ENCODE measurements around the gene COMMD1. TPM values are rescaled to one million over a fixed set of nuclear protein-coding genes. Genes with fewer than 3 reads are reported as not detected.

Gene COMMD1
- total and polyA plus RNA-seq, 2 donors (not counting 1 experiment from before 2014, with no cell fraction given), result 38.6 to 49.3 TPM

GRCh38 chr2:62055724-62056336 lies 150.4 kb downstream of the COMMD1 start:
- Histone ChIP-seq H2AFZ (ENCODE audit: low read length) (no peak overlapping the region), H3K27me3 (ENCODE audit: control insufficient read depth, insufficient read depth, low read length) (no peaks in the 10 kb centered on the region), H3K36me3 (ENCODE audit: control insufficient read depth, insufficient read depth, low read length) (no peaks in the 10 kb centered on the region), H3K27ac (ENCODE audit: insufficient read depth, low read length) (no peak overlapping the region), H4K20me1 (ENCODE audit: control insufficient read depth, extremely low read depth, insufficient read depth, low read length) (no peaks in the 10 kb centered on the region), H3K4me1 (ENCODE audit: control insufficient read depth, extremely low read depth, insufficient read depth, low read length) (no peaks in the 10 kb centered on the region), H3K9me3 (ENCODE audit: control insufficient read depth, insufficient read depth, low read depth, low read length) (no peaks in the 10 kb centered on the region), H3K4me2 (ENCODE audit: extremely low read depth, insufficient read depth, low read length) (no peak overlapping the region), H3K79me2 (ENCODE audit: control insufficient read depth, insufficient read depth, low read length) (no peaks in the 10 kb centered on the region), H3K4me3 (replicated peaks in 1 of 4; ENCODE audit: control extremely low read depth in 1 of 4, insufficient read depth in 1 of 4, low read depth in 3 of 4, low read length in 4 of 4) (no peak overlapping the region), H3K9ac (ENCODE audit: insufficient read depth, low read length) (no peak overlapping the region)
- no peak for DNase-seq (ENCODE audit: low read depth in 2 of 2)
- TF ChIP-seq, protein P1, sequence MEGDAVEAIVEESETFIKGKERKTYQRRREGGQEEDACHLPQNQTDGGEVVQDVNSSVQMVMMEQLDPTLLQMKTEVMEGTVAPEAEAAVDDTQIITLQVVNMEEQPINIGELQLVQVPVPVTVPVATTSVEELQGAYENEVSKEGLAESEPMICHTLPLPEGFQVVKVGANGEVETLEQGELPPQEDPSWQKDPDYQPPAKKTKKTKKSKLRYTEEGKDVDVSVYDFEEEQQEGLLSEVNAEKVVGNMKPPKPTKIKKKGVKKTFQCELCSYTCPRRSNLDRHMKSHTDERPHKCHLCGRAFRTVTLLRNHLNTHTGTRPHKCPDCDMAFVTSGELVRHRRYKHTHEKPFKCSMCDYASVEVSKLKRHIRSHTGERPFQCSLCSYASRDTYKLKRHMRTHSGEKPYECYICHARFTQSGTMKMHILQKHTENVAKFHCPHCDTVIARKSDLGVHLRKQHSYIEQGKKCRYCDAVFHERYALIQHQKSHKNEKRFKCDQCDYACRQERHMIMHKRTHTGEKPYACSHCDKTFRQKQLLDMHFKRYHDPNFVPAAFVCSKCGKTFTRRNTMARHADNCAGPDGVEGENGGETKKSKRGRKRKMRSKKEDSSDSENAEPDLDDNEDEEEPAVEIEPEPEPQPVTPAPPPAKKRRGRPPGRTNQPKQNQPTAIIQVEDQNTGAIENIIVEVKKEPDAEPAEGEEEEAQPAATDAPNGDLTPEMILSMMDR (conservative IDR thresholded peaks at IDR 0.05 in 1 of 2, IDR thresholded peaks at IDR 0.05 in 1 of 2; ENCODE audit: low read depth in 1 of 2, low read length in 2 of 2), result no peak
- TF ChIP-seq EZH2 (IDR thresholded peaks at IDR 0.05; ENCODE audit: low read length, missing control alignments), result no peak

DNA sequence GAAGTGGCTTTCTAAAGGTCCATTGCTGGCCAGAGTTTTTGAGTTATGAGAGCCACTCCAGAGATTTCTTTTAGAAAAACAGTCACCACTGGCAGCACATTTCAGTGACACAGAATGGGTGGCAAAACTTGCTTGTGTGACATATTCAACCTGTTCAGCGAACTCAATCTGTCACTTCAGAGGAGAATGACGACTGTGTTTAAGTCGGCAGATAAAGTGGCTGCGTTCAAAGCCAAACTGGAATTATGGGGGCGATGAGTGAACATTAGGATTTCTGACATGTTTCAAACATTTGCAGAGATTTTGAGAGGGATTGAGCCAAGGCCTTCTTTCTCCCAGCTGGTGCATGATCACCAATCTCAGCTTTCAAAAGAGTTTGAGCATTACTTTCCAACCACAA lies 150.9 kb downstream of the COMMD1 start:
- H3K4me1 ChIP-seq (ENCODE audit: control insufficient read depth, extremely low read depth, insufficient read depth, low read length), result no peaks in the 10 kb centered on the region
- no peak for DNase-seq (ENCODE audit: low read depth in 2 of 2)
- no peaks in the 10 kb centered on the region for H3K79me2 ChIP-seq (ENCODE audit: control insufficient read depth, insufficient read depth, low read length)
- H3K9ac ChIP-seq (ENCODE audit: insufficient read depth, low read length), result no peak overlapping the region
- TF ChIP-seq, protein P1 (conservative IDR thresholded peaks at IDR 0.05 in 1 of 2, IDR thresholded peaks at IDR 0.05 in 1 of 2; ENCODE audit: low read depth in 1 of 2, low read length in 2 of 2), result no peak
- TF ChIP-seq EZH2 (IDR thresholded peaks at IDR 0.05; ENCODE audit: low read length, missing control alignments), result no peak
- H3K9me3 ChIP-seq (ENCODE audit: control insufficient read depth, insufficient read depth, low read depth, low read length), result no peaks in the 10 kb centered on the region
- H2AFZ ChIP-seq (ENCODE audit: low read length), result no peak overlapping the region
- no peak overlapping the region for H3K4me2 ChIP-seq (ENCODE audit: extremely low read depth, insufficient read depth, low read length)
- H4K20me1 ChIP-seq (ENCODE audit: control insufficient read depth, extremely low read depth, insufficient read depth, low read length), result no peaks in the 10 kb centered on the region
- no peaks in the 10 kb centered on the region for H3K27me3 ChIP-seq (ENCODE audit: control insufficient read depth, insufficient read depth, low read length)
- no peak overlapping the region for H3K27ac ChIP-seq (ENCODE audit: insufficient read depth, low read length)
- H3K36me3 ChIP-seq (ENCODE audit: control insufficient read depth, insufficient read depth, low read length), result no peaks in the 10 kb centered on the region
- no peak overlapping the region for H3K4me3 ChIP-seq (replicated peaks in 1 of 4; ENCODE audit: control extremely low read depth in 1 of 4, insufficient read depth in 1 of 4, low read depth in 3 of 4, low read length in 4 of 4)

- no peak for TF ChIP-seq EZH2 (IDR thresholded peaks at IDR 0.05; ENCODE audit: low read length, missing control alignments)
- TF ChIP-seq, protein P1 (conservative IDR thresholded peaks at IDR 0.05 in 1 of 2, IDR thresholded peaks at IDR 0.05 in 1 of 2; ENCODE audit: low read depth in 1 of 2, low read length in 2 of 2), result no peak
- Histone ChIP-seq H3K9ac (ENCODE audit: insufficient read depth, low read length) (no peak overlapping the region), H3K9me3 (ENCODE audit: control insufficient read depth, insufficient read depth, low read depth, low read length) (no peaks in the 10 kb centered on the region), H3K79me2 (ENCODE audit: control insufficient read depth, insufficient read depth, low read length) (no peaks in the 10 kb centered on the region), H2AFZ (ENCODE audit: low read length) (no peak overlapping the region), H3K4me3 (replicated peaks in 1 of 4; ENCODE audit: control extremely low read depth in 1 of 4, insufficient read depth in 1 of 4, low read depth in 3 of 4, low read length in 4 of 4) (no peak overlapping the region), H3K27ac (ENCODE audit: insufficient read depth, low read length) (no peak overlapping the region), H3K36me3 (ENCODE audit: control insufficient read depth, insufficient read depth, low read length) (no peaks in the 10 kb centered on the region), H3K4me1 (ENCODE audit: control insufficient read depth, extremely low read depth, insufficient read depth, low read length) (no peaks in the 10 kb centered on the region), H4K20me1 (ENCODE audit: control insufficient read depth, extremely low read depth, insufficient read depth, low read length) (no peaks in the 10 kb centered on the region), H3K27me3 (ENCODE audit: control insufficient read depth, insufficient read depth, low read length) (no peaks in the 10 kb centered on the region), H3K4me2 (ENCODE audit: extremely low read depth, insufficient read depth, low read length) (no peak overlapping the region)
- DNase-seq (ENCODE audit: low read depth in 2 of 2), result no peak
Observed at GRCh38 chr2:62065243-62065642, 159.8 kb downstream of the COMMD1 start.
